Glutamatergic neuron (in vitro differentiated cells): ENCODE data around the gene DPM3. TPM values are rescaled to one million over a fixed set of nuclear protein-coding genes. Genes with fewer than 3 reads are reported as not detected.
"Not testable (repeated sequence)": the region's sequence is repeated elsewhere in the genome, so short reads cannot be mapped to it uniquely, and the experiment has no call there.

Experiments
- DNase-seq: peaks from one replicate; pipeline ENCODE4 v3.0.0; 2022
- H3K27ac Mint-ChIP-seq: one replicate; pipeline ENCODE4 v1.8.0; 2020; ENCODE audit warnings: mild to moderate bottlenecking, mixed read lengths, inconsistent platforms; ENCODE audit not compliant: unreplicated experiment
- H3K27me3 Mint-ChIP-seq: one replicate; pipeline ENCODE4 v1.8.0; 2020; ENCODE audit warnings: mild to moderate bottlenecking, moderate library complexity, mixed read lengths, inconsistent platforms; ENCODE audit not compliant: unreplicated experiment
- H3K36me3 Mint-ChIP-seq: one replicate; pipeline ENCODE4 v1.8.0; 2020; ENCODE audit warnings: mild to moderate bottlenecking, mixed read lengths, inconsistent platforms; ENCODE audit not compliant: unreplicated experiment
- H3K4me1 Mint-ChIP-seq: one replicate; pipeline ENCODE4 v1.8.0; 2020; ENCODE audit warnings: mild to moderate bottlenecking, low read depth, mixed read lengths, inconsistent platforms; ENCODE audit not compliant: unreplicated experiment
- H3K4me3 Mint-ChIP-seq: one replicate; pipeline ENCODE4 v1.8.0; 2020; ENCODE audit warnings: mild to moderate bottlenecking, mixed read lengths, inconsistent platforms; ENCODE audit not compliant: unreplicated experiment
- H3K9me3 Mint-ChIP-seq: one replicate; pipeline ENCODE4 v1.8.0; 2020; ENCODE audit warnings: mild to moderate bottlenecking, moderate library complexity, mixed read lengths, inconsistent platforms; ENCODE audit not compliant: unreplicated experiment
- total RNA-seq: library from RNA; stranded (reverse); fragmentation: NEBNext Ultra II Directional; extraction: Animal tissue kit (Norgen Biotek cat#: 25700); gene quantifications from one replicate; pipeline ENCODE4 v1.2.1, GENCODE V29; 2021; ENCODE audit not compliant: unreplicated experiment
- TF ChIP-seq, protein P1 (sequence below): fragments of 200-600 bp; sonication (generic); IDR thresholded peaks from one replicate; pipeline ENCODE4 v1.5.0; 2021; ENCODE audit not compliant: partially characterized antibody, unreplicated experiment

Gene DPM3
- total RNA-seq, 1 donor from 2014 or later, result 27.7 TPM

DNA sequence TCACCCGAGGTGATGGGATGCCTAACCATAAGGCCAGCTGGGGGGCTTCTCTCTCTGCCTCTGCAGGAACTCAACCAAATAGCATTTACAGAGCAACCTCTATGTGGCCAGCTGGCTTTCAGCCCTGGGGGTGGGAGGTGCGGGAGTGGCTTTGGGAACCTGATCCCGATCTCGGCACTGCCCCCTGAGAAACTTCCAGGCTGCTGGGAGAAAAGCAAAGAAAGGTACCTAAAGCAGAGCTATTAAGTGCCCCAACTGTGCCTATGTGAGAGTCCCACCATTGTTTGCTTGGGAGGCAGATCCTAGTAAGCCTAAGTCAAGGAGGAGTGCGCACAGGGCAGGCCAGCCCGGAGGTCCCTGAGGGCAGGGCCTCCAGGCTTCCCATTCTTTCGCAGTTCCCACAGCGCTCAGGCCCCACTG is 25.7 kb upstream of the DPM3 start:
- Mint-ChIP-seq H3K27me3 (peaks cover 7% of the 10 kb centered on the region), H3K4me1 (peaks cover 8% of the 10 kb centered on the region), H3K9me3 (peaks cover 2% of the 10 kb centered on the region), H3K36me3 (no peaks in the 10 kb centered on the region), H3K4me3 (peak overlapping the region; percentile 42), H3K27ac (peak overlapping the region; percentile 33)
- TF ChIP-seq, protein P1, sequence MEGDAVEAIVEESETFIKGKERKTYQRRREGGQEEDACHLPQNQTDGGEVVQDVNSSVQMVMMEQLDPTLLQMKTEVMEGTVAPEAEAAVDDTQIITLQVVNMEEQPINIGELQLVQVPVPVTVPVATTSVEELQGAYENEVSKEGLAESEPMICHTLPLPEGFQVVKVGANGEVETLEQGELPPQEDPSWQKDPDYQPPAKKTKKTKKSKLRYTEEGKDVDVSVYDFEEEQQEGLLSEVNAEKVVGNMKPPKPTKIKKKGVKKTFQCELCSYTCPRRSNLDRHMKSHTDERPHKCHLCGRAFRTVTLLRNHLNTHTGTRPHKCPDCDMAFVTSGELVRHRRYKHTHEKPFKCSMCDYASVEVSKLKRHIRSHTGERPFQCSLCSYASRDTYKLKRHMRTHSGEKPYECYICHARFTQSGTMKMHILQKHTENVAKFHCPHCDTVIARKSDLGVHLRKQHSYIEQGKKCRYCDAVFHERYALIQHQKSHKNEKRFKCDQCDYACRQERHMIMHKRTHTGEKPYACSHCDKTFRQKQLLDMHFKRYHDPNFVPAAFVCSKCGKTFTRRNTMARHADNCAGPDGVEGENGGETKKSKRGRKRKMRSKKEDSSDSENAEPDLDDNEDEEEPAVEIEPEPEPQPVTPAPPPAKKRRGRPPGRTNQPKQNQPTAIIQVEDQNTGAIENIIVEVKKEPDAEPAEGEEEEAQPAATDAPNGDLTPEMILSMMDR, result no peak
- no peak for DNase-seq

DNA sequence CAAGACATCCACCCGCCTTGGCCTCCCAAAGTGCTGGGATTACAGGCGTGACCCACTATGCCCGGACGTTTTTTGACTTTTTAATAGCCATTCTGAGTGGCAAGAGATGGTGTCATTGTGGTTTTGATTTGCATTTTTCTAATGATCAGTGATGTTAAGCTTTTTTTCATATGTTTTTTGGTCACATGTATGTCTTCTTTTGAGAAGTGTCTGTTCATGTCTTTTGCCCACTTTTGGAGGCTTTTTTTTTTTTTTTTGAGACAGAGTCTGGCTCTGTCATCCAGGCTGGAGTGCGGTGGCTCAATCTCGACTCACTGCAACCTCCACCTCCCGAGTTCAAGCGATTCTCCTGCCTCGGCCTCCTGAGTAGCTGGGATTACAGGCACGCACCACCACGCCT is 24.3 kb upstream of the DPM3 start:
- not testable (repeated sequence) for H3K27me3 Mint-ChIP-seq, H3K9me3 Mint-ChIP-seq, H3K27ac Mint-ChIP-seq, H3K4me1 Mint-ChIP-seq, DNase-seq, H3K36me3 Mint-ChIP-seq, H3K4me3 Mint-ChIP-seq

DNA sequence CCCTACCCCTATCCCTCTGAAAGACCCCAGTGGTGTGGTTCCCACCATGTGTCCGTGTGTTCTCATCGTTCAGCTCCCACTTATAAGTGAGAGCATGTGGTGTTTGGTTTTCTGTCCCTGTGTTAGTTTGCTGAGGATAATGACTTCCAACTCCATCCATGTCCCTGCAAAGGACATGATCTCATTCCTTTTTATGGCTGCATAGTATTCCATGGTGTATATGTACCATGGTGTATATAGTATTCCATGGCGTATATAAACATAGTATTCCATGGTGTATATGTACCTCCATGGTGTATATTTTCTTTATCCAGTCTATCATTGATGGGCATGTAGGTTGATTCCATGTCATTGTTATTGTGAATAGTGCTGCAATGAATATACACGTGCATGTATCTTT is 23.5 kb upstream of the DPM3 start:
- H3K9me3 Mint-ChIP-seq, H3K27me3 Mint-ChIP-seq, H3K27ac Mint-ChIP-seq, DNase-seq, H3K4me1 Mint-ChIP-seq, H3K36me3 Mint-ChIP-seq: not testable (repeated sequence)
- H3K4me3 Mint-ChIP-seq, result peak overlapping the region; percentile 3

DNA sequence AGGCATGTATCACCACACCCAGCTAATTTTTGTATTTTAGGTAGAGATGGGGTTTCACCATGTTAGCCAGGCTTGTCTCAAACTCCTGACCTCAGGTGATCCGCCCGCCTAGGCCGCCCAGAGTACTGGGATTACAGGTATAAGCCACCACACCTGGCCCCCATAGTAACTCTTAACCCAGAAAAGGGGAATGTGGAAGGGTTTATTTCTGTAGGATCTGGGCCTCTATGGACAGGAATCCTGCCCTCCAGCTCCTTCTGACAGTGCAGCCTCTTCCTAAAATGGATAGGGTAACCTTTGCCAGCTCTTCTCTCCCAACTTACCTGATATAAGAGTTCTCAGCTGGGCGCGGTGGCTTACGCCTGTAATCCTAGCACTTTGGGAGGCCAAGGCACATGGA is 22.3 kb upstream of the DPM3 start:
- H3K36me3 Mint-ChIP-seq, H3K27me3 Mint-ChIP-seq, H3K27ac Mint-ChIP-seq, H3K4me1 Mint-ChIP-seq, DNase-seq, H3K4me3 Mint-ChIP-seq, H3K9me3 Mint-ChIP-seq: not testable (repeated sequence)

DNA sequence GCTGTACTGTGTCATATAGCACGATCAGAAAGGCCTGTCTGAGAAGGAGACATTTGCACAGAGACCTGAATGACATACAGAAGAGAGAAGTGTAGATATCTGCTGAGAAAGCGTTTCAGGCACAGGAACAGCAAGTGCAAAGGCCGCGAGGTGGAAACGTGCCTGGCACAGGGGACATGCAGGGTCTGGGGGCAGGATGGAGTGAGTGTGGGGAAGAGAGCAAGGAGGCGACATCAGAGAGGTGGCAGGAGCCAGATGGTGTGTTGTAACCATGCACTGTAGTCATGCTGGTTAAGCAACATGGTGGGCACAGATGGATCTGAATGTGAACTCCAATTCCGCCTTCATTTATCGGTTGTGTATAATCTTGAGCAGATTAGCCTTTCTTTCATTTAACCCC is 19.8 kb upstream of the DPM3 start:
- DNase-seq, result no peak
- H3K9me3 Mint-ChIP-seq, result peaks cover 5% of the 10 kb centered on the region
- H3K4me3 Mint-ChIP-seq, result no peak overlapping the region
- H3K27ac Mint-ChIP-seq, result no peak overlapping the region
- no peaks in the 10 kb centered on the region for H3K4me1 Mint-ChIP-seq
- no peaks in the 10 kb centered on the region for H3K36me3 Mint-ChIP-seq
- H3K27me3 Mint-ChIP-seq, result no peaks in the 10 kb centered on the region
- TF ChIP-seq, protein P1, result no peak

DNA sequence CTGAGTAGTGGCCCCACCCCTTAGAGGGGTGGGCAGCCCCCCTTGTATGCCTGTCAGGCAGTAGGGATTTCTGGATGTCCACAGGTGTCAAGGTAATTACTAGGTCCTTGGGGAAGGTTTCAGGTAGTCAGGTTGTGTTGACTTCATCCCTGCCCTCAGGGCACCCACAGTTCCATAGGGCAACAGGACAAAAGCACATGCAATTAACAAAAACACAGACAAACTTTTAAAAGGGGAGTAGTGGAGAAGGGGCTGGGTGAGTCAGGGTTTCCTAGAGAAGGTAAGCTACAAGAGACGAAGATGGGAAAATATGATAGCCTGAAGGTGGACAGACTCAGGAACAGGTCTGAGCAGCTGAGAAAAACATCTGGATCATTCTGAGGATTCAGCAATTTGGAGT is 18.7 kb upstream of the DPM3 start:
- TF ChIP-seq, protein P1, result no peak
- Mint-ChIP-seq H3K9me3 (peaks cover 5% of the 10 kb centered on the region), H3K4me3 (no peak overlapping the region), H3K4me1 (no peaks in the 10 kb centered on the region), H3K36me3 (no peaks in the 10 kb centered on the region), H3K27ac (no peak overlapping the region), H3K27me3 (no peaks in the 10 kb centered on the region)
- no peak for DNase-seq

DNA sequence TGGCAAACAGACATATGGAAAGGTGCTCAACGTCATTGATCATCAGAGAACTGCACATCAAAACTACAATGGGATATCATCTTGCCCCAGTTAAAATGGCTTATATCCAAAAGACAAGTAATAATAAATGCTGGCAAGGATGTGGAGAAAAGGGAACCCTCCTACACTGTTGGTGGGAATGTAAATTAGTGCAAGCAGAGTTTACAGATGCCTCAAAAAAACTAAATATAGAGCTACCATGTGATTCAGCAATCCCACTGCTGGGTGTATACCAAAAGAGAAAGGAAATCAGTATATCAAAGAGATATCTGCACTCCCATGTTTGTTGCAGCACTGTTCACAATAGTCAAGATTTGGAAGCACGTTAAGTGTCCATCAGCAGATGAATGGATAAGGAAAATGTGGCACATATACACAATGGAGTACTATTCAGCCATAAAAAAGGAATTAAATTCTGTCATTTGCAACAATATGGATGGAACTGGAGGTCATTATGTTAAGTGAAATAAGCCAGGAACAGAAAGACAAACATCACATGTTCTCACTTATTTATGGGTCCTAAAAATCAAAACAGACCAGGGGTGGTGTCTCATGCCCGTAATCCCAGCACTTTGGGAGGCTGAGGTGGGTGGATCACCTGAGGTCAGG is 15.8 kb upstream of the DPM3 start:
- H3K36me3 Mint-ChIP-seq, H3K9me3 Mint-ChIP-seq, DNase-seq, H3K4me3 Mint-ChIP-seq, H3K4me1 Mint-ChIP-seq, H3K27ac Mint-ChIP-seq, H3K27me3 Mint-ChIP-seq: not testable (repeated sequence)
